H1 (cell line): ENCODE data around the gene MXRA8.

ENCODE experiments used
- CHD1 ChIP-seq: IDR thresholded peaks from 2 replicates; pipeline ENCODE4 v1.6.1; 2012; ENCODE audit warnings: low read depth, low read length, improper control_type of control experiment
- CTCF ChIP-seq, 3 experiments: IDR thresholded peaks; 1 replicate in 2 of 3; 2 replicates in 1 of 3; pipeline versions ENCODE4 v1.5.1 to v1.6.1; 2011; ENCODE audit warnings: low read length in 3 of 3, mild to moderate bottlenecking in 3 of 3, inconsistent platforms in 2 of 3, low read depth in 1 of 3, moderate library complexity in 1 of 3; ENCODE audit not compliant: insufficient read depth in 1 of 3; ENCODE audit errors: control extremely low read depth in 1 of 3
- GABPA ChIP-seq: IDR thresholded peaks from 2 replicates; pipeline ENCODE4 v1.6.1; 2011; ENCODE audit warnings: mild to moderate bottlenecking, low read length, moderate library complexity, borderline replicate concordance; ENCODE audit not compliant: insufficient read depth
- JUN ChIP-seq: IDR thresholded peaks from 2 replicates; pipeline ENCODE4 v1.6.1; 2011; ENCODE audit warnings: low read depth, mild to moderate bottlenecking, improper control_type of control experiment, low read length
- PHF8 ChIP-seq: fragments of 200-600 bp; sonication (generic); conservative IDR thresholded peaks from 2 replicates; pipeline ENCODE4 v1.7.1; 2012; ENCODE audit warnings: low read depth, mild to moderate bottlenecking, inconsistent platforms, low read length, moderate library complexity
- RNF2 ChIP-seq: fragments of 200-900, 300-1000 bp; sonication (generic); IDR thresholded peaks from 2 replicates; pipeline ENCODE4 v1.7.1; 2016; ENCODE audit warnings: borderline replicate concordance, low read depth, mild to moderate bottlenecking, antibody characterized with exemption, low read length; ENCODE audit not compliant: poor library complexity, severe bottlenecking; ENCODE audit errors: missing control alignments

GRCh38 chr1:1336446-1336845 lies 21.9 kb downstream of the MXRA8 start:
- TF ChIP-seq CTCF (IDR thresholded peaks at IDR 0.05; ENCODE audit: control extremely low read depth in 1 of 3, insufficient read depth in 1 of 3, low read depth in 1 of 3, low read length in 3 of 3) (no peak), CHD1 (no peak), GABPA (no peak), PHF8 (no peak), RNF2 (no peak), JUN (no peak)
